Astrocyte (in vitro differentiated cells and primary cell): ENCODE results near the gene DEPDC7.

Experiments
- CTCF ChIP-seq: IDR thresholded peaks from 2 replicates; pipeline ENCODE4 v1.5.1; 2011; ENCODE audit warnings: low read depth, mild to moderate bottlenecking, inconsistent platforms, low read length, moderate library complexity; ENCODE audit not compliant: insufficient read depth
- EZH2 ChIP-seq: IDR thresholded peaks from 2 replicates; pipeline ENCODE4 v1.6.1; 2012; ENCODE audit warnings: mild to moderate bottlenecking, low read length, inconsistent platforms; ENCODE audit not compliant: insufficient read depth

GRCh38 chr11:33027846-33028536 lies 12.3 kb downstream of the DEPDC7 start:
- TF ChIP-seq CTCF (no peak), EZH2 (no peak)
